ENCODE results near the gene KRTAP5-6. TPM values are rescaled to one million over a fixed set of nuclear protein-coding genes. Genes with fewer than 3 reads are reported as not detected.

KRTAP5-6 gene
- total RNA-seq, 1 donor, result not detected

- no peak overlapping the region for H3K4me3 ChIP-seq (ENCODE audit: low read depth, low read length)
- TF ChIP-seq CTCF (IDR thresholded peaks at IDR 0.05; ENCODE audit: insufficient read depth, low read length), result no peak
- no peak for DNase-seq (ENCODE audit: low read depth)
These were observed 44.0 kb downstream of the KRTAP5-6 start for GRCh38 chr11:1740786-1741530.

DNA sequence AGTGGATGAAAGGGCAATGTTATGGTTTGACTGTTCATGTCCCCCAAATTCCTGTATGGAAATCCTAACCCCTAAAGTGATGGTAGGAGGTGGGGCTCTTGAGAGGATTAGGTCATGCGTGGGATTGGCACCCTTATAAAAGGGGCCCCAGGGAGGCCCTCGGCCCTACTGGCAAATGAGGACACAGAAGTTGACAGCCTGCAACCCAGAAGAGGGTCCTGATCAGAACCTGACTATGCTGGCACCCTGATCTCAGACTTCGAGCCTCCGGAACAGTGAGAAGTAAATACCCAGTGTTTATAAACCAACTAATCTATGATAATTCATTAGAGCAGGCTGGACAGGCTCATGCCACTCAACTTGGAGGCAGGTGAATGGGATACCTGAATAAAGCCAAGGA lies 44.7 kb downstream of the KRTAP5-6 start:
- DNase-seq (ENCODE audit: low read depth), result no peak
- no peak for TF ChIP-seq CTCF (IDR thresholded peaks at IDR 0.05; ENCODE audit: insufficient read depth, low read length)
- H3K4me3 ChIP-seq (ENCODE audit: low read depth, low read length), result no peak overlapping the region

DNA sequence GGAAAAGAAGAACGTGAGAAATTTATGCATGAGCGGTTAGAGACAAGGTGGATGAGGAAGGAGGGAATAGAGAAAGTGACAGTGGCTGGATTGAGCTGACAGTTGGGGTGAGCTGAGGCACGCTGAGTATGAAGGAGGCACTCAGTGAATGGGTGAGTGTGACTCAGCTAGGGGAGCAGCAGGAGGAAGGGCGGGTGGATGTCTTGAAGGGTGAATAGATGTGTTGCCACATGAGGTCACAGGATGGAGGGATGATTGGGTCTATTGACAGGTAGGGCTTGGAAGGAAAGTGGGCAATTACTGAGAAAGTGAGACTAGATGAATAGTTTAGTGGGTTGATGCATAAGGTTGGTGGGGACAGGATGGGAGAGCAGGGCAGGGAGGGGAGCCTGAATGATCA lies 45.4 kb downstream of the KRTAP5-6 start:
- no peak for DNase-seq (ENCODE audit: low read depth)
- no peak overlapping the region for H3K4me3 ChIP-seq (ENCODE audit: low read depth, low read length)
- TF ChIP-seq CTCF (IDR thresholded peaks at IDR 0.05; ENCODE audit: insufficient read depth, low read length), result no peak

DNA sequence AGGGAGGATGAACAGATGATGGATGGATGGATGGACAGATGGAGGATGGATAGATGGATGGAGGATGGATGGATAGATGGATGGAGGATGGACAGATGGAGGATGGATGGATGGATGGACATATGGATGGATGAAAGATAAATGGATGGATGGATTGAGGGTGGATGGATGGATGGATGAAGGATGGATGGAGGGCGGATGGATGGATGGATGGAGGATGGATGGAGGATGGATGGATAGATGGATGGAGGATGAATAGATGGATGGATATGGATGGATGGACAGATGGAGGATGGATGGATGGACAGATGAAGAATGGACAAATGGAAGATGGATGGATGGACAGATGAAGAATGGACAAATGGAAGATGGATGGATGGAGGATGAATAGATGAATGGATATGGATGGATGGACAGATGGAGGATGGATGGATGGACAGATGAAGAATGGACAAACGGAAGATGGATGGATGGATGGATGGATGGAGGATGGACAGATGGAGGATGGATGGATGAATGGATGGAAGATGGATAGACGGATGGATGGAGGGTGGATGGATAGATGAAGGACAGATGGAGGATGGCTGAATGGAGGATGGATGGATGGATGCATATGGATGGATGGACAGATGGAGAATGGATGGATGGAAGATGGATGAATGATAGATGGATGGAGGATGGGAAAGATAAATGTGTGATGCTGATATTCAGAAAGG lies 46.0 kb downstream of the KRTAP5-6 start:
- no peak overlapping the region for H3K4me3 ChIP-seq (ENCODE audit: low read depth, low read length)
- no peak for TF ChIP-seq CTCF (IDR thresholded peaks at IDR 0.05; ENCODE audit: insufficient read depth, low read length)
- no peak for DNase-seq (ENCODE audit: low read depth)

DNA sequence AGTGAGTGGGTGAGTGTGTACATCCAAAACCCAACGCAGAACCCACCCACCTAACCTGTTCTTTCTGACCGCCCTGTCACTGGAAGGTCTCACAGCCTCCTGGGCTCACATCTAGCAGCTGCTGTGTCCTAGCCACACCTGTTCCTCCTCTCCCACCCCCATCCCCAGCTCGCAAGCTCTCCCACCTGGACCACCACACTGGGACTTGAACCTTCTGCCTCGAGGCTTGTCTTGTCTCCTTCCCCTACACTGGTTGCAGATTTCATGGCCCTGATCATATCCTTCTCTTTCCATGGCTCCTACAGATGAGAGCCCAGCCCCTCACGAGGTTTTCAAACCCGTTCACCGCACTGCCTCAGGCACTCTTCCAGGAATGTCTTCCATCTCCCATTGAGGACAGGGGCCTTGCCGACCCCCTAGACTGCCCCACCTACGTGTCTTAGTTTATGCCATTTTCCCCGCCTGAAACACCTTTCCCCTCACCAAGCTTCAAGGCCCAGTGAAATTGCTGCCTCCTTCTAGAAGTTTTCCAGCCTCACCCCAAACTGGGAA lies 46.7 kb downstream of the KRTAP5-6 start:
- TF ChIP-seq CTCF (IDR thresholded peaks at IDR 0.05; ENCODE audit: insufficient read depth, low read length), result no peak
- no peak for DNase-seq (ENCODE audit: low read depth)
- H3K4me3 ChIP-seq (ENCODE audit: low read depth, low read length), result no peak overlapping the region

DNA sequence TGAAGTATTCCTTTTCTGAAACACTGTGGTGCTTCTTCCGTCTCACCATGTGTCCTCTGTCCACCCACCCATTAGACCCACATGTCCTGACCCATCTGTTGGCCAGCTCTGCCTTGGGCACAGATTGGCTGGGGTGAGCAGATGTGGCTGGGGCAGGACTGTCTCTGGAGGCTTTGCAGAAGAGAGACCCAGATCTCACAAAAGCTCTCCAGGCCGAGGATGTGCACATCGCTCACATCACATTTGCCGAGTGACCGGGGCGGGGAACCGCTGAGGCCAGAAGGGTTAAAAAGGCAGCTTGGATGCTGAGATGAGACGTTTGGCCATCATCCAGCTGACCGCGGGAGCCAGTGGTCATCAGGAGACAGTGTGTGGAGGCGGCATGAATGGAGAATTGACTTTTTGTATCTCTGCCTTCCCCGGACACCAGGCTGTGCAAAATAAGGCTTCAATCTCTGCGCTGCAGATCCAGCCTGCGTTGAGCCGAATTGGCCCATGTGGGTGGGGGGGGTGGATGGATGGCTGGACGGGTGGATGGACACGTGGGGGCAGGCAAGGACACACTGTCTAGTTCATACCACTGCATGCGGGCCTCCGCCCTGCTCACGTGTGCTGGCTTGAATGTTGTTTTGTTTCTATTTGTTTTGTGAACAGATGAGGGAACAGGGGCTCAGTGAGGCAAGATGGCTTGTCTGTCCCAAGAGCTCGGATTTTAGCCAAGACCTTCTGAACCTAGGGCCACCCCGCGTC lies 47.3 kb downstream of the KRTAP5-6 start:
- DNase-seq (ENCODE audit: low read depth), result no peak

More for the DNA sequence above, 47.3 kb downstream of the KRTAP5-6 start:
- no peak overlapping the region for H3K4me3 ChIP-seq (ENCODE audit: low read depth, low read length)
- TF ChIP-seq CTCF (IDR thresholded peaks at IDR 0.05; ENCODE audit: insufficient read depth, low read length), result no peak

All from fibroblast of the aortic adventitia (primary cell).